SK-N-SH (cell line): ENCODE results near the gene FBXO21. TPM values are rescaled to one million over a fixed set of nuclear protein-coding genes. Genes with fewer than 3 reads are reported as not detected.
A peak's percentile ranks its signal among the peaks of the same experiment; 100 is the strongest.

ENCODE experiments used
- CTCF ChIA-PET: fragments of 300-600, 350-600 bp; formaldehyde crosslinking; extraction: SDS; loops from one replicate; lab custom pipeline; 2021; lab: Yijun Ruan, JAX
- POLR2A ChIA-PET: fragments of 350-600 bp; sonication (Branson Sonifier 250); formaldehyde crosslinking; extraction: SDS; loops from one replicate; lab custom pipeline; 2020; ENCODE audit warnings: antibody characterized with exemption, inconsistent platforms; lab: Yijun Ruan, JAX
- DNase-seq: peaks from one replicate; pipeline ENCODE4 v3.0.0; 2012
- H2AFZ ChIP-seq: fragments of 200-600 bp; sonication (generic); 2 replicates; pipeline ENCODE4 v1.8.1; 2016; ENCODE audit warnings: antibody characterized with exemption, mild to moderate bottlenecking, low read depth
- H3F3A ChIP-seq: fragments of 200-600 bp; sonication (generic); replicated peaks from 2 replicates; pipeline ENCODE3; 2016; ENCODE audit warnings: antibody characterized with exemption, mild to moderate bottlenecking; ENCODE audit not compliant: insufficient read depth
- H3K27ac ChIP-seq, 2 experiments: fragments of 200-500 bp in 1 of 2; fragments of 200-600 bp in 1 of 2; sonication (Bioruptor generic) in 1 of 2; sonication (generic), shearing (Covaris generic) in 1 of 2; 2 replicates each; pipeline versions ENCODE4 v1.5.1 to v1.6.1; 2014 to 2016; ENCODE audit warnings: low read depth in 2 of 2, inconsistent platforms in 1 of 2, low read length in 1 of 2, mild to moderate bottlenecking in 1 of 2, mixed read lengths in 1 of 2
- H3K27me3 ChIP-seq: fragments of 200-600 bp; sonication (generic), shearing (Covaris generic); 2 replicates; pipeline ENCODE4 v1.6.1; 2016; ENCODE audit warnings: mixed run types; ENCODE audit not compliant: insufficient read depth
- H3K36me3 ChIP-seq, 2 experiments: fragments of 200-500 bp in 1 of 2; fragments of 200-600 bp in 1 of 2; sonication (Bioruptor generic) in 1 of 2; sonication (generic) in 1 of 2; replicated peaks in 1 of 2; 2 replicates each; pipeline versions ENCODE3 to v1.5.1; 2014 to 2016; ENCODE audit warnings: low read length in 1 of 2, mild to moderate bottlenecking in 1 of 2; ENCODE audit not compliant: insufficient read depth in 2 of 2, control insufficient read depth in 1 of 2
- H3K4me1 ChIP-seq, 2 experiments: fragments of 200-500 bp in 1 of 2; fragments of 200-600 bp in 1 of 2; sonication (Bioruptor generic) in 1 of 2; sonication (generic), shearing (Covaris generic) in 1 of 2; 2 replicates each; pipeline versions ENCODE4 v1.5.1 to v1.6.1; 2014 to 2016; ENCODE audit warnings: low read depth in 1 of 2, low read length in 1 of 2, mixed run types in 1 of 2; ENCODE audit not compliant: insufficient read depth in 2 of 2, control insufficient read depth in 1 of 2
- H3K4me2 ChIP-seq: fragments of 200-600 bp; sonication (generic), shearing (Covaris generic); 2 replicates; pipeline ENCODE4 v1.6.1; 2017; ENCODE audit warnings: mixed run types
- H3K4me3 ChIP-seq, 2 experiments: fragments of 200-500 bp in 1 of 2; fragments of 200-600 bp in 1 of 2; sonication (Bioruptor generic) in 1 of 2; sonication (generic), shearing (Covaris generic) in 1 of 2; 2 replicates each; pipeline versions ENCODE4 v1.5.1 to v1.8.1; 2014 to 2016; ENCODE audit warnings: low read depth in 2 of 2, inconsistent platforms in 1 of 2, low read length in 1 of 2, mild to moderate bottlenecking in 1 of 2, mixed read lengths in 1 of 2, moderate library complexity in 1 of 2
- H3K79me2 ChIP-seq: fragments of 200-600 bp; sonication (generic); 2 replicates; pipeline ENCODE4 v1.8.1; 2017; ENCODE audit warnings: mild to moderate bottlenecking; ENCODE audit not compliant: insufficient read depth
- H3K9ac ChIP-seq: fragments of 200-600 bp; sonication (generic); 2 replicates; pipeline ENCODE4 v1.6.1; 2017; ENCODE audit warnings: mixed run types
- H3K9me2 ChIP-seq: fragments of 200-600 bp; sonication (generic); 2 replicates; pipeline ENCODE4 v1.6.1; 2017; ENCODE audit warnings: mixed run types
- H3K9me3 ChIP-seq: fragments of 200-600 bp; sonication (generic); 2 replicates; pipeline ENCODE4 v1.6.1; 2017; ENCODE audit warnings: mixed run types, mild to moderate bottlenecking, moderate library complexity
- H4K20me1 ChIP-seq: fragments of 200-600 bp; sonication (generic); 2 replicates; pipeline ENCODE4 v1.6.1; 2017; ENCODE audit warnings: mild to moderate bottlenecking, mixed run types; ENCODE audit not compliant: insufficient read depth
- ELF1 ChIP-seq: IDR thresholded peaks from 2 replicates; pipeline ENCODE4 v1.4.0; 2012
- EP300 ChIP-seq, 2 experiments: IDR thresholded peaks; 2 replicates each; pipeline versions ENCODE4 v1.4.0 to v1.6.1; 2012; ENCODE audit warnings: borderline replicate concordance in 1 of 2, low read depth in 1 of 2, low read length in 1 of 2
- EZH2phosphoT487 ChIP-seq: fragments of 200-600 bp; sonication (generic); IDR thresholded peaks from 2 replicates; pipeline ENCODE4 v1.6.1; 2017; ENCODE audit warnings: low read depth, mixed run types, mild to moderate bottlenecking, antibody characterized with exemption, moderate library complexity, borderline replicate concordance
- FOSL2 ChIP-seq: IDR thresholded peaks from 2 replicates; pipeline ENCODE4 v1.4.0; 2012; ENCODE audit warnings: low read depth, mild to moderate bottlenecking, moderate library complexity, borderline replicate concordance
- FOXJ3 ChIP-seq: sonication (generic); formaldehyde crosslinking; IDR thresholded peaks from 2 replicates; pipeline ENCODE4 v1.5.1; 2020; ENCODE audit warnings: mild to moderate bottlenecking, missing genetic modification reagents
- FOXM1 ChIP-seq: IDR thresholded peaks from 2 replicates; pipeline ENCODE4 v1.4.0; 2012; ENCODE audit warnings: low read depth, mild to moderate bottlenecking
- GABPA ChIP-seq: IDR thresholded peaks from 2 replicates; pipeline ENCODE4 v1.4.0; 2012; ENCODE audit warnings: low read depth, mild to moderate bottlenecking
- GATA2 ChIP-seq: sonication (generic); formaldehyde crosslinking; IDR thresholded peaks from 2 replicates; pipeline ENCODE4 v1.5.0; 2020; ENCODE audit warnings: mild to moderate bottlenecking, missing genetic modification reagents
- IRF3 ChIP-seq: fragments of 150-350 bp; IDR thresholded peaks from 2 replicates; pipeline ENCODE4 v1.6.1; 2016; ENCODE audit warnings: mild to moderate bottlenecking, low read depth, low read length
- JUND ChIP-seq: IDR thresholded peaks from 2 replicates; pipeline ENCODE4 v1.4.0; 2012
- MXI1 ChIP-seq: IDR thresholded peaks from 2 replicates; pipeline ENCODE4 v1.6.1; 2012; ENCODE audit warnings: mild to moderate bottlenecking, low read depth, low read length, improper control_type of control experiment
- NRF1 ChIP-seq: IDR thresholded peaks from 2 replicates; pipeline ENCODE4 v1.6.1; 2012; ENCODE audit warnings: low read depth, mild to moderate bottlenecking, low read length
- POLR2AphosphoS5 ChIP-seq: IDR thresholded peaks from 2 replicates; pipeline ENCODE4 v1.6.1; 2012; ENCODE audit warnings: low read depth, low read length
- REST ChIP-seq: IDR thresholded peaks from 2 replicates; pipeline ENCODE4 v1.6.1; 2012; ENCODE audit warnings: mild to moderate bottlenecking, low read depth, low read length, moderate library complexity
- RFX5 ChIP-seq: IDR thresholded peaks from 2 replicates; pipeline ENCODE4 v1.6.1; 2012; ENCODE audit warnings: mild to moderate bottlenecking, improper control_type of control experiment, low read length
- TEAD4 ChIP-seq: IDR thresholded peaks from 2 replicates; pipeline ENCODE4 v1.4.0; 2012; ENCODE audit warnings: mild to moderate bottlenecking, borderline replicate concordance; ENCODE audit not compliant: insufficient read depth
- USF2 ChIP-seq: fragments of 150-350 bp; IDR thresholded peaks from 2 replicates; pipeline ENCODE4 v1.6.1; 2017; ENCODE audit warnings: antibody characterized with exemption, low read length, low read depth, borderline replicate concordance
- YY1 ChIP-seq: IDR thresholded peaks from 2 replicates; pipeline ENCODE4 v1.4.0; 2012; ENCODE audit warnings: low read depth, mild to moderate bottlenecking
- WGBS: methylation state at CpG from one replicate; pipeline ENCODE4 v1.1.6; 2017; ENCODE audit warnings: low lambda C conversion rate; 5-methylcytosine and 5-hydroxymethylcytosine counted together
- polyA plus RNA-seq, 3 experiments: library from polyadenylated mRNA; depleted of rRNA; stranded (reverse); fragments of >200 nt; gene quantifications; 2 replicates each; pipeline ENCODE4 v1.2.3, GENCODE V29; 2012
- TF ChIP-seq, protein P1 (sequence below): IDR thresholded peaks from 2 replicates; pipeline ENCODE4; 2012

Gene FBXO21
- polyA plus RNA-seq, 1 of the 3 experiments (the other 2 are of a cell fraction): 44.2 TPM

DNA sequence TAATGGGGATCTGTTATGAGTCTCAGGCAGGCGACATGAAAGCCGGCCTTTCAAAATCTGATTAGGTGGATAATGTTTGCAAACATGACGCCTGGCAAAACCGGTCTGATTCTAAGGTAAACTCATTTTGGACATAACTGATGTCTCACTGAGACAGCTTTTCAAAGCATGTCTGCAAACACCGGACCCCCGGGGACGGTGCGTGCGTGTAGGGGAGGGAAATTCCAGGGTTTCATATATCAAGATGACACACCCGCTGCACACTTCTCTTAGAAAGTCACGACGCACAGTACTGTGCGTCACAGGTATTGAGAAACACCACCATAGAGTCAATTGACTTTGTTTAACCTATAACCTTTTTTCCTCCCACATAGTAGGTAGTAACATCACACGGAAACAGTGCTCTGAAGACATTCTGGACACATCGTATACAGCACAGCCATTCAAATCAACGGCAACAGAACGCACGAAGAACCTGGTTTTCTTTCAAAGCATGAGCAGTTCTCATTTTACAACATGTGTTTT is 47.2 kb downstream of the FBXO21 start:
- no peak overlapping the region for H3K9ac ChIP-seq
- H3F3A ChIP-seq: no peaks in the 10 kb centered on the region
- no peaks in the 10 kb centered on the region for H4K20me1 ChIP-seq
- WGBS: 76% methylated on average over 18 of the region's 18 CpGs
- no peak for TF ChIP-seq YY1
- TF ChIP-seq NRF1: no peak
- TF ChIP-seq GABPA: no peak
- no peak for TF ChIP-seq ELF1
- TF ChIP-seq, protein P1, sequence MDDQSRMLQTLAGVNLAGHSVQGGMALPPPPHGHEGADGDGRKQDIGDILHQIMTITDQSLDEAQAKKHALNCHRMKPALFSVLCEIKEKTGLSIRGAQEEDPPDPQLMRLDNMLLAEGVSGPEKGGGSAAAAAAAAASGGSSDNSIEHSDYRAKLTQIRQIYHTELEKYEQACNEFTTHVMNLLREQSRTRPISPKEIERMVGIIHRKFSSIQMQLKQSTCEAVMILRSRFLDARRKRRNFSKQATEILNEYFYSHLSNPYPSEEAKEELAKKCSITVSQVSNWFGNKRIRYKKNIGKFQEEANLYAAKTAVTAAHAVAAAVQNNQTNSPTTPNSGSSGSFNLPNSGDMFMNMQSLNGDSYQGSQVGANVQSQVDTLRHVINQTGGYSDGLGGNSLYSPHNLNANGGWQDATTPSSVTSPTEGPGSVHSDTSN: no peak
- TF ChIP-seq RFX5: no peak
- TF ChIP-seq GATA2: no peak
- TF ChIP-seq REST: no peak
- no peak for TF ChIP-seq FOXM1
- no peak for TF ChIP-seq FOXJ3 (CRISPR knock-in tag)
- TF ChIP-seq USF2: no peak
- no peak for TF ChIP-seq JUND
- no peak for TF ChIP-seq POLR2AphosphoS5
- no peak for TF ChIP-seq MXI1
- no peak for TF ChIP-seq IRF3
- TF ChIP-seq EZH2phosphoT487: no peak
- TF ChIP-seq TEAD4: no peak
- TF ChIP-seq EP300 (IDR thresholded peaks at IDR 0.05; ENCODE audit: borderline replicate concordance in 1 of 2, low read depth in 1 of 2, low read length in 1 of 2): no peak
- no peak for TF ChIP-seq FOSL2
- TF ChIP-seq, all 33 proteins: peak for 0
- no peak overlapping the region for H3K4me2 ChIP-seq
- peaks cover 0 to 12% of the 10 kb centered on the region in 2 experiments; a peak in 2 of 4 replicates for H3K4me1 ChIP-seq
- no peak overlapping the region for H2AFZ ChIP-seq
- H3K9me3 ChIP-seq: no peaks in the 10 kb centered on the region
- peak; percentile 37 for DNase-seq
- CTCF ChIA-PET: interaction anchor here (1.4 kb wide), 1 partner anchor 12 kb away, joined by 5 read pairs; no protein-coding TSS in a partner anchor
- H3K27me3 ChIP-seq: no peaks in the 10 kb centered on the region
- POLR2A ChIA-PET: no interaction called here
- peak overlapping the region in 1 of 2 experiments; percentile 58; a peak in 1 of 4 replicates for H3K27ac ChIP-seq
- H3K36me3 ChIP-seq: peaks cover 17 to 36% of the 10 kb centered on the region in 2 experiments
- no peaks in the 10 kb centered on the region for H3K79me2 ChIP-seq
- H3K4me3 ChIP-seq: no peak overlapping the region
- H3K9me2 ChIP-seq: no peaks in the 10 kb centered on the region
